SK-N-SH treated with all-trans-retinoic acid at 6 μM for 48 hours (cell line): Measurements from ENCODE around the gene MTMR10.

Experiments
- ATAC-seq: fragments of 200-7000 bp; cut with Tn5 transposase; 3 replicates; pipeline ENCODE4 v1.9.1; 2020; ENCODE audit warnings: mild to moderate bottlenecking, moderate library complexity
- ARNTL ChIP-seq: fragments of 450-650 bp; formaldehyde crosslinking; IDR thresholded peaks from 2 replicates; pipeline ENCODE4 v1.5.0; 2020; ENCODE audit warnings: low read depth, mild to moderate bottlenecking, moderate library complexity, borderline replicate concordance
- CSDC2 ChIP-seq: fragments of 250-450 bp; sonication (Bioruptor Pico); IDR thresholded peaks from 2 replicates; pipeline ENCODE4 v1.5.0; 2020; ENCODE audit warnings: mild to moderate bottlenecking, moderate library complexity
- CSRNP3 ChIP-seq: fragments of 250-450 bp; sonication (Bioruptor Pico); IDR thresholded peaks from 2 replicates; pipeline ENCODE4 v1.5.1; 2021; ENCODE audit warnings: mild to moderate bottlenecking, moderate library complexity
- ESRRG ChIP-seq: fragments of 250-450 bp; sonication (Bioruptor Pico); IDR thresholded peaks from 2 replicates; pipeline ENCODE4 v1.6.1; 2021; ENCODE audit warnings: mild to moderate bottlenecking
- GLIS3 ChIP-seq: fragments of 250-450 bp; sonication (Bioruptor Pico); IDR thresholded peaks from 2 replicates; pipeline ENCODE4 v1.5.0; 2020; ENCODE audit warnings: mild to moderate bottlenecking, moderate library complexity
- ISL1 ChIP-seq: fragments of 250-450 bp; sonication (Bioruptor Pico); IDR thresholded peaks from 2 replicates; pipeline ENCODE4 v2.1.2; 2022; ENCODE audit warnings: mild to moderate bottlenecking, moderate library complexity
- OSR1 ChIP-seq: fragments of 250-450 bp; sonication (Bioruptor Pico); IDR thresholded peaks from 2 replicates; pipeline ENCODE4 v1.8.0; 2022; ENCODE audit warnings: moderate library complexity, mild to moderate bottlenecking, inconsistent platforms
- PATZ1 ChIP-seq: fragments of 250-450 bp; sonication (Bioruptor Pico); IDR thresholded peaks from 2 replicates; pipeline ENCODE4 v1.8.0; 2020; ENCODE audit warnings: mild to moderate bottlenecking, moderate library complexity, borderline replicate concordance
- POU6F1 ChIP-seq: fragments of 250-450 bp; sonication (Bioruptor Pico); IDR thresholded peaks from 2 replicates; pipeline ENCODE4 v1.8.0; 2021; ENCODE audit warnings: low read depth, mild to moderate bottlenecking, moderate library complexity, borderline replicate concordance
- PPARA ChIP-seq: fragments of 250-450 bp; sonication (Bioruptor Pico); IDR thresholded peaks from 2 replicates; pipeline ENCODE4 v1.5.0; 2020; ENCODE audit warnings: mild to moderate bottlenecking, borderline replicate concordance
- RARB ChIP-seq: fragments of 250-450 bp; sonication (Bioruptor Pico); IDR thresholded peaks from 2 replicates; pipeline ENCODE4 v1.8.0; 2021; ENCODE audit warnings: mild to moderate bottlenecking, moderate library complexity
- SNAI2 ChIP-seq: fragments of 250-450 bp; sonication (Bioruptor Pico); IDR thresholded peaks from 2 replicates; pipeline ENCODE4 v1.5.0; 2020; ENCODE audit warnings: mild to moderate bottlenecking, moderate library complexity
- TCF4 ChIP-seq: fragments of 250-450 bp; sonication (Bioruptor Pico); IDR thresholded peaks from 2 replicates; pipeline ENCODE4 v1.8.0; 2021; ENCODE audit warnings: mild to moderate bottlenecking, moderate library complexity, borderline replicate concordance
- TOX ChIP-seq: fragments of 250-450 bp; sonication (Bioruptor Pico); IDR thresholded peaks from 2 replicates; pipeline ENCODE4 v1.8.0; 2021; ENCODE audit warnings: mild to moderate bottlenecking, moderate library complexity, borderline replicate concordance
- TSHZ2 ChIP-seq: fragments of 250-450 bp; sonication (Bioruptor Pico); IDR thresholded peaks from 2 replicates; pipeline ENCODE4 v1.5.0; 2020; ENCODE audit warnings: mild to moderate bottlenecking, moderate library complexity
- ZC3H10 ChIP-seq: fragments of 250-450 bp; sonication (Bioruptor Pico); IDR thresholded peaks from 2 replicates; pipeline ENCODE4 v1.5.1; 2021; ENCODE audit warnings: mild to moderate bottlenecking, moderate library complexity
- ZFP3 ChIP-seq: fragments of 250-450 bp; sonication (Bioruptor Pico); IDR thresholded peaks from 2 replicates; pipeline ENCODE4 v1.5.0; 2020; ENCODE audit warnings: mild to moderate bottlenecking, moderate library complexity
- ZFP30 ChIP-seq: fragments of 450-650 bp; formaldehyde crosslinking; IDR thresholded peaks from 2 replicates; pipeline ENCODE4 v1.5.0; 2022; ENCODE audit warnings: mild to moderate bottlenecking, moderate library complexity
- ZNF565 ChIP-seq: fragments of 450-650 bp; formaldehyde crosslinking; conservative IDR thresholded peaks from 2 replicates; pipeline ENCODE4 v1.5.0; 2020; ENCODE audit warnings: low read depth, mild to moderate bottlenecking, moderate library complexity
- ZNF70 ChIP-seq: fragments of 450-650 bp; formaldehyde crosslinking; IDR thresholded peaks from 2 replicates; pipeline ENCODE4 v1.5.0; 2020; ENCODE audit warnings: mild to moderate bottlenecking, moderate library complexity
- ZNF8 ChIP-seq: fragments of 450-650 bp; formaldehyde crosslinking; IDR thresholded peaks from 2 replicates; pipeline ENCODE4 v1.5.0; 2020; ENCODE audit warnings: mild to moderate bottlenecking, moderate library complexity

The MTMR10 gene

GRCh38 chr15:30918366-30918765, 73.1 kb downstream of the MTMR10 start:
- no peak for ATAC-seq
- TF ChIP-seq ARNTL: no peak
- TF ChIP-seq ZNF8 (CRISPR knock-in tag): no peak
- TF ChIP-seq ESRRG (CRISPR knock-in tag): no peak
- TF ChIP-seq RARB (CRISPR knock-in tag): no peak
- TF ChIP-seq ZC3H10 (CRISPR knock-in tag): no peak
- no peak for TF ChIP-seq CSDC2 (CRISPR knock-in tag)
- no peak for TF ChIP-seq ZNF565 (CRISPR knock-in tag)
- no peak for TF ChIP-seq SNAI2 (CRISPR knock-in tag)
- no peak for TF ChIP-seq PATZ1 (CRISPR knock-in tag)
- no peak for TF ChIP-seq ZNF70 (CRISPR knock-in tag)
- TF ChIP-seq OSR1 (CRISPR knock-in tag): no peak
- TF ChIP-seq ISL1: no peak
- TF ChIP-seq CSRNP3 (CRISPR knock-in tag): no peak
- no peak for TF ChIP-seq PPARA (CRISPR knock-in tag)

- no peak for TF ChIP-seq ZNF8 (CRISPR knock-in tag)
- no peak for TF ChIP-seq RARB (CRISPR knock-in tag)
- TF ChIP-seq ARNTL: no peak
- no peak for TF ChIP-seq TOX (CRISPR knock-in tag)
- TF ChIP-seq GLIS3 (CRISPR knock-in tag): no peak
- no peak for TF ChIP-seq TCF4 (CRISPR knock-in tag)
- TF ChIP-seq POU6F1 (CRISPR knock-in tag): no peak
- TF ChIP-seq ISL1: peak; percentile 52; the same call in 1 of the 2 replicates
- no peak for ATAC-seq
Observed at GRCh38 chr15:30917675-30918074, 73.8 kb downstream of the MTMR10 start.

- no peak for TF ChIP-seq ZNF565 (CRISPR knock-in tag)
- TF ChIP-seq TOX (CRISPR knock-in tag): no peak
- no peak for TF ChIP-seq ESRRG (CRISPR knock-in tag)
- TF ChIP-seq TCF4 (CRISPR knock-in tag): no peak
- TF ChIP-seq TSHZ2 (CRISPR knock-in tag): no peak
- no peak for TF ChIP-seq RARB (CRISPR knock-in tag)
- no peak for TF ChIP-seq PPARA (CRISPR knock-in tag)
- no peak for TF ChIP-seq ZFP3 (CRISPR knock-in tag)
- ATAC-seq: no peak
Observed at GRCh38 chr15:30917013-30917412, 74.4 kb downstream of the MTMR10 start.

- ATAC-seq: no peak
- no peak for TF ChIP-seq PATZ1 (CRISPR knock-in tag)
- no peak for TF ChIP-seq TOX (CRISPR knock-in tag)
- no peak for TF ChIP-seq ZNF70 (CRISPR knock-in tag)
- no peak for TF ChIP-seq TCF4 (CRISPR knock-in tag)
- TF ChIP-seq ZFP30 (CRISPR knock-in tag): no peak
- no peak for TF ChIP-seq ISL1
- no peak for TF ChIP-seq TSHZ2 (CRISPR knock-in tag)
- TF ChIP-seq ZFP3 (CRISPR knock-in tag): no peak
- TF ChIP-seq ZC3H10 (CRISPR knock-in tag): no peak
Observed at GRCh38 chr15:30913761-30914160, 77.7 kb downstream of the MTMR10 start.
